ENCODE data around the gene SSR2.

The SSR2 gene

GRCh38 chr1:155968051-155968400 is 52.7 kb downstream of the SSR2 start:
- no peak overlapping the region for H3K9ac ChIP-seq
- H3K27ac ChIP-seq = no peak overlapping the region; the same call in 1 of the 2 replicates
- peaks cover 50% of the 10 kb centered on the region for H3K36me3 ChIP-seq (ENCODE audit: insufficient read depth)

GRCh38 chr1:155967341-155968050 is 53.3 kb downstream of the SSR2 start:
- TF ChIP-seq CTCF (conservative IDR thresholded peaks at IDR 0.05; ENCODE audit: low read depth, low read length) = no peak
- Histone ChIP-seq H3K27me3 (ENCODE audit: insufficient read depth, low read depth) (no peaks in the 10 kb centered on the region), H3K36me3 (ENCODE audit: insufficient read depth) (peaks cover 53% of the 10 kb centered on the region), H3K4me3 (IDR thresholded peaks at IDR 0.05; ENCODE audit: insufficient read depth, low read depth, low read length) (no peak overlapping the region), H2AFZ (ENCODE audit: low read depth) (no peak overlapping the region), H3K9ac (no peak overlapping the region), H3K4me2 (no peak overlapping the region), H3K79me2 (ENCODE audit: insufficient read depth, low read depth) (peaks cover 76% of the 10 kb centered on the region), H4K20me1 (ENCODE audit: insufficient read depth) (peaks cover 36% of the 10 kb centered on the region), H3K4me1 (ENCODE audit: low read depth, poor library complexity, severe bottlenecking) (peaks cover 34% of the 10 kb centered on the region), H3K27ac (no peak overlapping the region; the same call in 1 of the 2 replicates)

More at GRCh38 chr1:155968051-155968400, 52.7 kb downstream of the SSR2 start:
- peaks cover 35% of the 10 kb centered on the region for H3K4me1 ChIP-seq (ENCODE audit: low read depth, poor library complexity, severe bottlenecking)
- no peaks in the 10 kb centered on the region for H3K27me3 ChIP-seq (ENCODE audit: insufficient read depth, low read depth)
- H3K4me3 ChIP-seq (IDR thresholded peaks at IDR 0.05; ENCODE audit: insufficient read depth, low read depth, low read length) = no peak overlapping the region
- no peak for TF ChIP-seq CTCF (conservative IDR thresholded peaks at IDR 0.05; ENCODE audit: low read depth, low read length)
- H3K4me2 ChIP-seq = no peak overlapping the region
- peaks cover 77% of the 10 kb centered on the region for H3K79me2 ChIP-seq (ENCODE audit: insufficient read depth, low read depth)
- H2AFZ ChIP-seq (ENCODE audit: low read depth) = no peak overlapping the region
- H4K20me1 ChIP-seq (ENCODE audit: insufficient read depth) = peaks cover 41% of the 10 kb centered on the region

GRCh38 chr1:155966750-155967149 is 54.0 kb downstream of the SSR2 start:
- Histone ChIP-seq H4K20me1 (ENCODE audit: insufficient read depth) (peaks cover 29% of the 10 kb centered on the region), H3K4me3 (IDR thresholded peaks at IDR 0.05; ENCODE audit: insufficient read depth, low read depth, low read length) (no peak overlapping the region), H3K4me1 (ENCODE audit: low read depth, poor library complexity, severe bottlenecking) (peaks cover 32% of the 10 kb centered on the region), H2AFZ (ENCODE audit: low read depth) (no peak overlapping the region), H3K27me3 (ENCODE audit: insufficient read depth, low read depth) (no peaks in the 10 kb centered on the region), H3K9ac (no peak overlapping the region), H3K79me2 (ENCODE audit: insufficient read depth, low read depth) (peaks cover 68% of the 10 kb centered on the region), H3K36me3 (ENCODE audit: insufficient read depth) (peaks cover 60% of the 10 kb centered on the region), H3K27ac (no peak overlapping the region), H3K4me2 (no peak overlapping the region)
- no peak for TF ChIP-seq CTCF (conservative IDR thresholded peaks at IDR 0.05; ENCODE audit: low read depth, low read length)

GRCh38 chr1:155966135-155966534 is 54.6 kb downstream of the SSR2 start:
- no peak overlapping the region for H3K4me3 ChIP-seq (IDR thresholded peaks at IDR 0.05; ENCODE audit: insufficient read depth, low read depth, low read length)
- peaks cover 62% of the 10 kb centered on the region for H3K79me2 ChIP-seq (ENCODE audit: insufficient read depth, low read depth)
- H3K27me3 ChIP-seq (ENCODE audit: insufficient read depth, low read depth) = no peaks in the 10 kb centered on the region
- H4K20me1 ChIP-seq (ENCODE audit: insufficient read depth) = peaks cover 23% of the 10 kb centered on the region
- H3K4me1 ChIP-seq (ENCODE audit: low read depth, poor library complexity, severe bottlenecking) = peaks cover 27% of the 10 kb centered on the region
- H3K36me3 ChIP-seq (ENCODE audit: insufficient read depth) = peaks cover 66% of the 10 kb centered on the region
- peak; percentile 53; the same call in 1 of the 2 replicates for TF ChIP-seq CTCF (conservative IDR thresholded peaks at IDR 0.05; ENCODE audit: low read depth, low read length)
- no peak overlapping the region for H3K27ac ChIP-seq
- H2AFZ ChIP-seq (ENCODE audit: low read depth) = no peak overlapping the region
- H3K4me2 ChIP-seq = no peak overlapping the region
- no peak overlapping the region for H3K9ac ChIP-seq
